Measurements from ENCODE around the gene SLC25A23.
"Not testable (repeated sequence)": the region's sequence is repeated elsewhere in the genome, so short reads cannot be mapped to it uniquely, and the experiment has no call there.

The SLC25A23 gene

DNA sequence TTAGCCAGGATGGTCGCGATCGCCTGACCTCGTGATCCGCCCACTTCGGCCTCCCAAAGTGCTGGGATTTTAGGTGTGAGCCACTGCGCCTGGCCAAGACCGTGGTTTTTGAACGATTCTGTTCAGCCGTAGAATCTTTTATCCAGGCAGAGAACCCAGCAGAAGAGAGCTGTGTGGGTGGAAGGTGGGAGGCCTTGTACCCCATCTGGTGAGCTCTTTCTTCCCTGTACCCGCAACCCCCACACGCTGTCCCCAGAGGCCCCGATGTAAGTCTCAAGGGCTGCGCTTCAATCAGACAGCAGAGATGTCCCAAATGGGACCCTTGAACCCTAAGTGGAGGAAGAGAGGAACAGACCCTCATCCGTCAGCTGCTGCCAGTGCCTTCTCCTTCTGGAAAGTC lies 3.7 kb downstream of the SLC25A23 start:
- DNase-seq: no peak

DNA sequence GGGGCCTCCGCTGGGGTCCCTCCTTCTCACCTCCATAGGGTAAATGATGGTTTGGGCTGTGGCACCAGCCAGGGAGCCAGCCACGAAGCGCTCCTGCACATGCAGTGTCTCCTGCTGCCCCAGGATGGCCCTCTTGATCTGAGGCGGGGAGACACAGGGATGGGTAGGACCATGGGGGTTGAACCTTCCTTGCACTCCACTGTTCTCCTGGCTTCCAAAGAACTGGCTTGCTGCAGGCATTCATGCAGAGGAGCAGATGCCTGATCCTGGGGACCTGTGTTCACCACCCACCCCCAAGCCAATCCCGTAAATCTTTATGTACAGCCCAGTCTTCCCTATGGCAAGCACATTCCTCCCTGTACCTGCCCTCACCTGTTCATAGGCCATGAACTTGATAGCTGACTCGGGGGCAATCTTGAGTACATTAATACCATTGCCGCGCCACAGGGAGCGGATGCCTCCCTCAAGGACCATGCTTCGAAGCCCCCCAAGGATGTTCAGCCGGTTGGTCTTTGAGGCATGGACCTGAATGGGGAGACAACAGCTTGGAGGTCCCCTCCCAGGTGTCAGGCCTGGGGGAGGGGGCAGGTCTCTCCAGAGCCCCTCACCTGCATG lies 5.5 kb downstream of the SLC25A23 start:
- DNase-seq: no peak

DNA sequence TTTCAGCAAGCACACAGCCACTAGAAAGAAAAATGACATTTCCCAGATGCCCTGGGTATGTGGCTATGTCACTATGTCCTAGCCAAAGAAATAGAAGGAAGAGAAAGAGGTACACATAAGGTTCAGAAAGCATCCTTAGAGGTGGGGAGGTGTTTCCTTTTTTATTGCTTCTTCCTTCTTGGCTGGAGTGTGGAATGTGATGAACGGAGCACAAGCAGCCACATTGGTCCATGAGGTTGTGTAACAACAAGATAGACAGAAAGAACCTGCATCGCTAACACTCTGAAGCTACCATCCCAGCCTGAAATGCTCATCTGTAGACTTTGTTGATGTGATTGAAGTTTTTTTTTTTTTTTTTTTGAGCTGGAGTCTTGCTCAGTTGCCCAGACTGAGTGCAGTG lies 6.7 kb downstream of the SLC25A23 start:
- no peak for DNase-seq

DNA sequence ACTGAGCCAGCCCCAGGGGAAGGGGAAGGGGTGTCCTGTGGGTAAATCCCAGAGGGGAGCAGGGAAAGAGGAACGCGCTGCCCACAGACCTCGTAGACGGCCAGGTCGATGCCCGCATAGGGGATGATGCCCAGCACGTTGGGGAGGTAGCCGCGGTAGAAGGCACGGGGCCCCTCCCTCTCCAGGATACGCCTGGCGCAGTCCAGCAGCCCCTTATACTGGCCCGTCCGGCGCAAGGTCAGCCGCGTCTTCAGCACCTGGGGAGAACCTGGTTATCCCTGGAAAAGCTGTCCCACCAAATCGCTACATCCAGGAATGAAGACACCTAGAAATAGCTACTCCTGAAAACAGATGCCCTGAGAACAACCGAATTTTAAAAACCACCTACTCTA lies 7.4 kb downstream of the SLC25A23 start:
- DNase-seq: no peak

DNA sequence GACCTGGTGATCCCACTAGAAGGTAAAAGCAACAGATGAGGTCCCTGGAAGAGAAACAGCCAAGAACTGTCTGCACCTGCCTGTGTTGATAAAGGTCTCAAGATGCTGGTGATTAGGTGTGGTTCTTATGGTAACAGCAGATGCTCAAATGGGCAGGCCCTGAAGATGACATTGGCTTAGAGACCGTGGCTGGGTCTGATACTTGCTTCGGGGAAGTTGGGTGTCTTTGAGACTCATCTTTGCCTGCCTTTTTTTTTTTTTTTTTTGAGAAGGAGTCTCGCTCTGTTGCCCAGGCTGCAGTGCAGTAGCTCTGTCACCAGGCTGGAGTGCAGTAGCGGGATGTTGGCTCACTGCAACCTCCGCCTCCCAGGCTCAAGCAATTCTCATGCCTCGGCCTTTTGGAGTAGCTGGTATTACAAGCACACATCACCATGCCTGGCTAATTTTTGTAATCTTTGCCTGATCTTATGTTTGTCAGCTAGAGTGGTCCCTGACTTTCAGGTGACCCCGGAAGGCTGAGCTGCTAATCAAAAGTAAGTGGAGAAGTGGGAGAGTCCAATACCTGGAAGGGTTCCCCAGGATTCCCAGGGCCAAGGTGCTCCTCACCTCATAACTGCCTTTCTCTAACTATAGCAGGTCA lies 7.9 kb downstream of the SLC25A23 start:
- DNase-seq: no peak

DNA sequence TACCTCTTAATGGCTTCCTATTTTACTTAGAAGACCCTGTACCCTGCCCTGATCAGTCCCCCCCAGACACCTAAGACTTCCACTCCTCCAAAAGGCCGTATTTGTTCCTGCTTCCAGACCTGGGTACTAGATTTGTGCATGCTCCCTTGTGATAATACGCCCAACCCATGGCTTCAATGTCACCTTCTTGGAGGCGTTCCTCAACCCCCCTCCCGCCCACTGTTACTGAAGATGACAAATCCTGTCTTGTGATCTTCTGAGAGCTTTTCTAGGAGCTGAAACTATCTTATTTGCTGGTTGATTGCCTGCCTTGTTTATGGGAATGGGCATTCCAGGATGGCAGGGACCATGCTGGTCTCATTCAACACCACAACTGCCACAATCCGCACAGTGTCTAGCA lies 9.4 kb downstream of the SLC25A23 start:
- DNase-seq: no peak

DNA sequence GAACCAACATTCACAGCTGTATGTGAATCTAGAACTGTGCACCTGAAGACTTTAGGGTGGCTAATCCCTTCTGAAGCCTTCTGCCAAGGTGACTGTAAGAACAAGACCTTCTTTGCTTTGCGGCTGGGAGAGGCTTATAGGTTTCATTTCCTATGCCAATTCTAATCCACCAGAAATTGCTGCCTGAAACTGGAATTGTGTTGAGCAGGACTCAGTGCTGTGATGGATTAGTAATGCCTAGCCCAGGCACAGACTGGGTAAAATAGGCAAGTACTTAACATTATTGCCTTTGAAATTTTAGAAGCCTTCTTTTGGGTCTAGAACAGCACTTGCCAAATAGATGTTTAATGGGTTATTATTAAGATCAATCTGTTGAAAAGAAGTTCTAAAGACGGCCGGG lies 11.5 kb downstream of the SLC25A23 start:
- no peak for DNase-seq

DNA sequence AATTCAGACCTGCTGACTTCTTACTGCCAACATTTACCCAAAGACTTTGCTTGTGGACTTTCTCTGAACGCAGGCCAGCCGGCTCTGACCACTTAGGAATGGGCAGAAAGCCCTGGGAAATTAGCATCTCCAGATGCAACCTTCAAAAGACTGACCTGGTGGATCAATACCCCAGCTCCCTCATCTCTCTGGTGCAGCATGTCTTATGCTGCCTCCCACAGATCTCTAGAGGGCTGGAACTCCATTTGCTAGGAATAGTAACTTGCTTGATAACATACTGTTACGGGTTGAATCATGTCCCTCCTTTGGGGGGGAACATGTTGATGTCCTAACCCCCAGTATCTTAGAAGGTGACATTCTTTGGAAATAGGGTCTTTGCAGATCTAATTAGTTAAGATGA lies 13.1 kb downstream of the SLC25A23 start:
- no peak for DNase-seq

DNA sequence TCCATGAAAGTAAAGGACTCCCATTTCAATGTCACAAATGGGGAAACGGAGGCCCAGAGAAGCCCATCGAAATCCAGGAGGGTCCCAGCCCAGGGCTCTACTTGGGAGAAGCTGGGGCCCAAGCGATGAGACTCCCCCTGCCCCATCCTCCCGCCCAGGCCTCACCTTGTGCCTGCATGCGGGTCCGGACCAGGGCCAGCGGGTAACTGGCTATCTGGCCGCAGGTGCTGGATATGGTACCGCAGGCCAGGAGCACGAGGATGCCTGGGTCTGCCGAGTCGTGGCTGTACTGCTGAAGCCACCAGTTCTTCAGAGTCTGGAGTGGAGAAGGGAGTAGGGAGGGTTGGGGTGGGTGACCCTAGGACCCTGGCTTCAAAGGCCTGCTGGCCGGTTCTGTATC lies 15.6 kb downstream of the SLC25A23 start:
- no peak for DNase-seq

DNA sequence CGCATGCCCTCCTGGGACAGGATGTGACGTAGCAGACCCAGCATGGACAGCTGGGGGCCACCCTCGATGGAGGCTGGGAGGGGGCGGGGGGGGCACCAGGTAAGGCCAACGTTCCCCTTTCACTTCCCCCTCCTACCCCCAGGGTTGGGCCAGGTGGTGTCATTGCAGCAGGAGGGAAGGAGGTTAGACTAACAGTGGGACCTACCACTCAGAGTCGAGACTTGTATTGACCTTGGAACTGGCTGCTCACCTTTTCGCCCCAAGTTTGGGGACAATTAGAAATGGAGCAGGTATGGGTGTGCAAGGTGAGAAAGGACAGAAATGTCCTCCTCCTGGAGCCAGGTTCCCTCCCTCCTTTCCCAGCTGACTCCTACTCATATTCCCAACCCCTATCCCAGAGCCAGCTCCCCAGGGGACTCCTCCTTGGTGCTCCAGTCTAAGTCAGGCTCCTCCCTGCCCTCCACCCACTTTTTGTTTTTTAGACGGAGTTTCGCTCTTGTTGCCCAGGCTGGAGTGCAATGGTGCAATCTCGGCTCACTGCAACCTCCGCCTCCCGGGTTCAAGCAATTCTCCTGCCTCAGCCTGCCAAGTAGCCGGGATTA lies 17.4 kb downstream of the SLC25A23 start:
- DNase-seq: no peak

DNA sequence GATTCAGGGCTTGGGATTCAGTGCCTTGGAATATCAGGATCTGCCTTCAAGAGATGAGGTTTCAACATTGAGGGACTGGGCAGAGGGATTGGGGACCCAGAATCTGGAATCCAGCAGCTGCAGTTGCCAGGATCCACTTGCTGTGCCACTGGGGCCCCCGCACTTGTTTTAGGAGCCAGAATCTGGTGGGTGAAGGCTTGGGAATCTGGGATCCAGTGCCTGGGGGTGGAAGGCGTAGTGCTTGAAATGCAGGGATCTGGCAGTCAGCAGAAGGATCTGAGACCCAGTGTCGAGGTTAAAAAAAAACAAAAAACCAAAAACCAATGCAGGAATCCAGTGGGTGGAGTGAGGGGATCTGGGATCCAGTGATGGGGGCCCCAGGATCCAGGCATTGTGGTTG lies 18.7 kb downstream of the SLC25A23 start:
- DNase-seq: no peak

DNA sequence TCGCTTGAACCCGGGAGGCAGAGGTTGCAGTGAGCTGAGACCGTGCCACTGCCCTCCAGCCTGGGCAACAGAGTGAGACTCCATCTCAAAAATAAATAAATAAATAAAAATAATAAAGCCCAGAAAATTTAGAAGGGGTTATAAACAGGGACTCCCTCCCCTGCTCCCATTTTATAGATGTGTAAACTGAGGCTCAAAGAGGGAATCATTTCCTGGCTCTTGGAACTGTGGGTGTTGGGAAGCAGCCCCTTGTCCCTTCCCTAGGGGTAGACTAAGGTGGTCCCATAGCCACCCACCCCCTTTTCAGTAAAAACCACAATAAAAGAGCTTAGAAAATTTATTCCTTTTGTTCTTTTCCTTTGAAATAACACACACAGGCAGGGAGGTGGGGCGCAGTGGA lies 19.8 kb downstream of the SLC25A23 start:
- DNase-seq: no peak

DNA sequence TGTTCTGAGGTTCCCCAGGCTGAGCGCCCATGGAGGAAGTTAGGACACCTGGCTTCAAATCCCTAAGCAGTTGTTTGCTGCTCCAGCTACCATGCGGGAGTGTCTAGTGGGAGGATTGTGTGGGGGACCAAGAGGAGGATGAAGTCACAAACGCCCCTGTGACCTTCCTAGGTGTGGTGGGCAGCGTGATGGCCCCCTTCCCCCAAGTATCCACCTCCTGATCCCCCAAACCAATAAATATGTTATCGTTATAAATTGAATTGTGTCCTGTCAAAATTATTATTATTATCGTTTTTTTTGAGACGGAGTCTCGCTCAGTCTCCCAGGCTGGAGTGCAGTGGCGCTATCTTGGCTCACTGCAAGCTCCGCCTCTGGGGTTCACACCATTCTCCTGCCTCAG lies 25.9 kb downstream of the SLC25A23 start, which contains the start of gene SLC25A41:
Gene SLC25A41 (minus strand): TSS at position 101 of the 400 bp plus-strand sequence. CDS start 70 bp downstream, at position 31.
- DNase-seq: no peak

DNA sequence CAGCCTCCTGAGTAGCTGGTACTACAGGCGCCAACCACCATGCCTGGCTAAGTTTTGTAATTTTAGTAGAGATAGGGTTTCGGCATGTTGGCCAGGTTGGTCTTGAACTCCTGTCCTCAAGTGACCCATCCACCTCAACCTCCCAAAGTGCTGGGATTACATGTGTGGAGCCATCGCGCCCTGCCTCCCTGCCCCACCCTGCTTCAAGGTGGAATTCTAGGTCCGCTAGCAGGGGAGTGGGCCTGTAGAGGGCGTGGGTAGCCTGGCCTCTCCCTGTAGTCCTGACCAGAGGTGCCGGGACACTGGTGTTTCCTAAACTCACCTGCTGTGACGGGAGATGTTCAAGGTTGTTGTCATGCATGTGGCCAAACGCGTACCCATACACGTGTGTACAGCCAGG lies 26.4 kb downstream of the SLC25A23 start:
- DNase-seq: no peak

DNA sequence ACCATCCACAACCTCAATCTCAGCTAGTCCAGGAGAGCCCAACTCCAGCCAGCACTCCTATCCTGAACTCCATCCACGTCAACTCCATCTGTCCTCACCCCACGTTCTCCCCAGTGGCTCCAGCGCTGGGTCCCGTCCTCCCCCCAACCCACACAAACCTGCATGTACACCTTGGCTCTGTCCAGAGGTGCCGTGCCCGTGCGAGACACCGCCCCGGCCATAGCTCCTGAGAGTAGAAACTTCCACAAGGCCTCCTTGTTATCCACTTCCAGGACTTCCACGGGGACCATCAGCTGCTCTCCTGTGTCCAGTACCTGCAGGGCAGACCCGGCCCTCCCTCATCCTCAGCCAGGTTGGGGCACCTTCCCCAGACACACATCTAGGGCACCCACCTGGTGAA lies 27.7 kb downstream of the SLC25A23 start:
- DNase-seq: no peak

DNA sequence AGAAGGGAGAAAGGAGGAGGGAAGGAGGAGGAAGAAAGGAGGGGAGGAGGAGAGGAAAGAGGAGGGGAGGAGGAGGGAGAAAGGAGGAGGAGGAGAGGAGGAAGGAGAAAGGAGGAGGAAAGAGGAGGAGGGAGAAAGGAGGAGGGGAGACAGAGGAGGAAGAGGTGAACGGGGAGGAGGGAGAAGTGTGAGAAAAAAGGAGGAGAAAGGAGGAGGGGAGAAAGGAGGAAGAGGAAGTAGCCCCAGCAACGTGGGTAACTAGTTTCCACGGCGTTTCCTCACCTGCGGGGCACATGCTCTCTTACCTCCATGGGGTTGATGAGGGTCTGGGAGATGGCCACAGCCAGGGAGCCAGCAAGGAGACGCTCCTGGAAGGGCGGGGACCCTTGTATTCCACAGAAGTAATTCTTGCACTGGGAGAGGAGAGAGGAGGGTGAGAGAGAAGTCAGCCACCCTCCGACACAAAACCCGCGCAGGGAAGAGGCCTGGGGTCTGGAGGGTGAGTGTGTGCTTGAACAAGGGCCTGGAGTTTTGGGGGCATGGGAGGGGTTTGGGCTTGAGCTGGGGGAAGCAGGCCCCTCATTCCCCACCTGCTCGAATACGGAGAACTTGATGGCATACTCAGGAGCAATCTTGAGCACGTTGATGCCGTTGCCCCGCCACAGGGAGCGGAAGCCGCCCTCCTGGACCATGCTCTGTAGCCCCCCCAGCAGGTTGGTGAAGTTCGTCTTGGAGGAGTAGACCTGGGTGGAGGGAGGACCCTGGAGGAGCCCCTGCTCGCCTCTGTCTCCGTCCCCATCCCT lies 30.0 kb downstream of the SLC25A23 start:
- no peak for DNase-seq

DNA sequence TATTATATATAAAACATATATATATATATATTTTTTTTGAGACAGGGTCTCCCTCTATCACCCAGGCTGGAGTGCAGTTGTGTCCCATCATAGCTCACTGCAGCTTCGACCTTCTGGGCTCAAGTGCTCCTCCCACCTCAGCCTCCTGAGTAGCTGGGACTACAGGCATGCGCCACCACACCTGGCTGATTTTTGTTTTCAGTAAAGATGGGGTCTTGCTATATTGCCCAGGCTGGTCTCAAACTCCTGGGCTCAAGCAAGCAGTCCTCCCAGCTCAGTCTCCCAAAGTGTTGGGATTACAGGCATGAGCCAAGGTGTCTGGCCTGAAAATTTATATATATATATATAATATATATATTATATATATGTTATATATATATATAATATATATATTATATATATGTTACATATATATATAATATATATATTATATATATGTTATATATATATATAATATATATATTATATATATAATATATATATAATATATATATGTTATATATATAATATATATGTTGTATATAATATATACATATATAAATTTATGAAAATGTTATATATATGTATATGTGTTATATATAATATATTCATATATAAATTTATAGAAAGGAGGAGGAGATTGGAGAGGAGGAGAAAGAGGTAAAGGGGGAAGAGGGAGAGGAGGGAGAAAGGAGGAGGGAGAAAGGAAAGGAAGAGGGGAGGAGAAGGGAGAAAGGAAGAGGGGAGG lies 30.7 kb downstream of the SLC25A23 start:
- DNase-seq: not testable (repeated sequence)

DNA sequence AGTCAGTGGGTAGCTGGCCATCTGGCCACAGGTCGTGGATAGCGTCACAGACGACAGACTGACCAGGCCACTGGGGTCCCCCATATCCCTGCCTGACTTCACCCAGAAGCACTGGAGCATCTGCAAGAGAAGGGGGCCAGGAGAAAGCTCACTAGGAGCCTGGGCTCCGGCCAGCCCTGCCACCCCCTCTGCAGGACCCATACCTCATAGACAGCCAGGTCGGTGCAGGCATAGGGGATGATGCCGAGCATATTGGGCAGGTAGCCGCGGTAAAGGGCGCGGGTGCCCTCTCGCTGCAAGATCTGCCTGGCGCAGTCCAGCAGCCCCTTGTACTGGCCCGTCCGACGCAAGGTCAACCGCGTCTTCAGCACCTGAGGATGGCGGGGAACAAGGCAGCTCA lies 32.5 kb downstream of the SLC25A23 start:
- DNase-seq: no peak

DNA sequence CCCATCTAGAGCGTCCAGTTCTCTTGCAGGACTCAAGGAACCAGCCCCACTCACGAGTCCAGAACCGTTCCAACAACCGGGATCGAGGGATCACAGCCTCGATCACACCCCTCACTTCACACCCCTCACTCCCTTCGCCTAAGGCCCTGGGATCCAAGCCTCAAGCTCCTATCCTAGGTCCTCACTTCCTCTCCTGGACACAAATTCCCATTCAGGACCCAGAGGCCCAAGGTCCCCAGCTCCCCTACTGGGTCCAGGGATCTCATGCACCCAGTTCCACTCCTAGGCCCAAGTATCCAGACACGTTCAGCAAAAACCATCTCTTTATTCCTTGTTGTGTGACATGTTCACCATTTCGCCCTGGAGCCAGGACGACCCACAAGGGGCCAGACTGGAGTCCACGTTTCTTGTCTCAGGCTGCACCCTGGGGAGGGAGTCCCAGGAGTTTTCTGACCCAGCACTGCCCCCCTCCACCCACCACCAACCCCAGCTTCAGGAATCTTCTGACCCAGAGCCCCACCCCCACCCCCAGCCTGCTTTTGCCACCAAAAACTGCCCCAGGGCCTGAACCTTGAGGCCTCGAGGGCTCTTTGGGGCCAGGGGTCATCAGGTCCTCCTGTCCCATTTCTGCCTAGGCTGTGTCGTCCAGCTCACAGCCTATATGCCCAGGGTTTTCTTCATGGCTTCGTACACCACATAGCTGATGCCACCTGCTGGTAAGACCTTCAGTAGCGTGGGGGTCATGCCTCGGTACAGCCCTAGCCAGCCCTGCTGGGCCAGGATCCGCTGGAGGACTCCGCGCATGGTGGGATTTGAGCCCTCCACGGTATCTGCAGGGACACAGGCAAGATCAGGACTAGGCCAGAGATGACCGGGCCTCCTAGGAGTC lies 33.6 kb downstream of the SLC25A23 start:
- no peak for DNase-seq

DNA sequence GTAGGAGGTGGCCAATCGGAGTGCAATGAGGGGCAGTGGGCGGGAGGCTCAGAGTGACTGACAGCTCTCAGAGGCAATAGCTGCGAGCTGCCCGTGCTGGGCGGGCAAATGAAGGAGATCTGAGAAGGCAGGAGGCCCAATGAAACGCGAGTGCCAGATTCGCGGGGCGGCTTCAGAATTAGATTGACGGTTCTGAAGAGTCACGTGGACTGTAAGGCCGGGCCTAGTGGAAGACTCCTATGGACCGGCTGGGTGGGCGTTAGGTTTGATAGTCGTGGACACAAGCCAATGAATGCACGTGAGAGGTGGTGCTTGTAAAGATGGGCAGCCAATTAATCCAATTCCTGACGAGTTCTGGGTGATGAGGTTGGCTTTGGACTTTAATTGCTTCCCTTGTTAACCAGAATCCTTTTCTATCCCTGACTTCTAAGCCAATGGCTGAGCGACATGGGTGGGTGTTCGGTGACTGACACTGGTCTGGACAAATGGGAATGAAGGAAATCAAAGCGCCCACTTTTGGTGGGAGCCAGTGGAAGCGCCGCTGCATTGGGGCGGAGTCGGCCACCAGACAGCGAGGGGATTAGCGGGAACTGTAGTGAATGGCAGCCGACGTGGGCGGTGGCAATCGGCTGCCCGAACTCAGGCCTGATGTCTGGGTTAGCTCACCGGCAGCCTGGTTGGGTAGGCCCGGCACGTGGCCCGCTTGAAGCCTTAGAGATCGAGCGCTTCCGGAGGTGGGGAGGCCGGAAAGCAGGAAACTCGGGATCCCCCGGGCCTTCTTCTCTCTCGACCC lies 34.5 kb downstream of the SLC25A23 start:
- peak; percentile 99 for DNase-seq
